ENCODE results near the gene RCC1. TPM values are rescaled to one million over a fixed set of nuclear protein-coding genes. Genes with fewer than 3 reads are reported as not detected.

Gene RCC1
- total and polyA plus RNA-seq, 2 experiments from 2014 or later, result 36.9 to 97.4 TPM

DNA sequence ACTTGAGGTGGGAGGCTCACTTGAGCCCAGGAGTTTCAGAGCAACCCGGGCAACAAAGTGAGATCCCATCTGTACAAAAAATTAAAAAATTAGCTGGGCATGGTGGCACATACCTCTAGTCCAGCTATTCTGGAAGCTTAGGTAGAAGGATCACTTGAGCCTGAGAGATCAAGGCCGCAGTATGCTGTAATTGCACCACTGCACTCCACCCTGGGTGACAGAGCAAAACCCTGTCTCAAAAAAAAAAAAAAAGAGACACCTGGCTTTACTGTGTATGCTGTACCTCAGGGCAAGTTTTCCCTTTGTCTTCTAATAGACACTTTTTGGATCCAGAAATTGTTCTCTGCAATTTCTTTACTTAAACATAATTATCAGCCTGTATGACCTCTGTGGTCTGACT is 23.1 kb upstream of the RCC1 start:
- no peak overlapping the region for H3K4me2 ChIP-seq
- DNase-seq (ENCODE audit: low spot score) (no peak), ATAC-seq (no peak)
- no peaks in the 10 kb centered on the region for H3K27me3 ChIP-seq (ENCODE audit: insufficient read depth)
- Mint-ChIP-seq H3K27ac (no peak overlapping the region), H3K4me3 (no peak overlapping the region), H3K36me3 (ENCODE audit: low read depth) (peaks cover 52% of the 10 kb centered on the region), H3K27me3 (ENCODE audit: insufficient read depth, low read depth, poor library complexity) (peaks cover 10% of the 10 kb centered on the region), H3K4me1 (no peaks in the 10 kb centered on the region), H3K9me3 (no peaks in the 10 kb centered on the region)
- no peaks in the 10 kb centered on the region for H3K9me2 ChIP-seq (ENCODE audit: insufficient read depth)
- H3K4me1 ChIP-seq (ENCODE audit: insufficient read depth), result no peaks in the 10 kb centered on the region
- TF ChIP-seq ETS1 (IDR thresholded peaks at IDR 0.05) (no peak), POLR2AphosphoS5 (IDR thresholded peaks at IDR 0.05; ENCODE audit: low read depth) (no peak), EZH2 (IDR thresholded peaks at IDR 0.05; ENCODE audit: low read depth, unreplicated experiment) (no peak), EZH2phosphoT487 (IDR thresholded peaks at IDR 0.05; ENCODE audit: unreplicated experiment) (no peak)
- H3K27ac ChIP-seq (ENCODE audit: low read depth), result no peak overlapping the region
- H3K79me2 ChIP-seq (replicated peaks; ENCODE audit: insufficient read depth), result no peaks in the 10 kb centered on the region
- H2AFZ ChIP-seq, result no peak overlapping the region
- H4K20me1 ChIP-seq (replicated peaks; ENCODE audit: insufficient read depth), result peaks cover 4% of the 10 kb centered on the region; the same call in 1 of the 2 replicates
- H3F3A ChIP-seq (replicated peaks; ENCODE audit: low read depth), result peaks cover 20% of the 10 kb centered on the region
- H3K4me3 ChIP-seq, result no peak overlapping the region
- H3K36me3 ChIP-seq (ENCODE audit: insufficient read depth), result peaks cover 26% of the 10 kb centered on the region

DNA sequence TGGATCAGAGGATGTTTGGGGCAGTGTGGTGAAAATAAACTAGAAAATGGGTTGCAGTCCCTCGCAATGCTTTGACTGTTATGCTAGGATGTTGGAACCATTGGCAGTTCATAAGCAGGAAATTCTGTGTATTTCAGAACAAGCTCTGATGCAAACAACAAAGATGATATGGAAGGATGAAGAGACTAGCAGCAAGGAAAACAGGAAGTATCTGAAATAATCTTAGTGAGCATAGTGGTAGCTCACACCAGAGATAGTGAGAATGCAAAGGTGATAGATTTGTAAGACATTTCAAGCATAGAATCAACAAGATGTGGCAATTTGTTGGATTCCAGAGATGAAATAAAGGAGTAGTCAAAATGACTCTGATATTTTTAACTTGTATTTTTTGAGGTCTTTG is 11.1 kb upstream of the RCC1 start:
- H3K27ac ChIP-seq (ENCODE audit: low read depth), result no peak overlapping the region
- peaks cover 8% of the 10 kb centered on the region for H3K27me3 Mint-ChIP-seq (ENCODE audit: insufficient read depth, low read depth, poor library complexity)
- no peaks in the 10 kb centered on the region for H3K4me1 ChIP-seq (ENCODE audit: insufficient read depth)
- TF ChIP-seq CTCF (conservative IDR thresholded peaks at IDR 0.05; ENCODE audit: low read depth in 2 of 2) (no peak), ZNF114 (CRISPR knock-in tag; IDR thresholded peaks at IDR 0.05) (no peak), ZNF462 (CRISPR knock-in tag; IDR thresholded peaks at IDR 0.05) (no peak), ZNF331 (CRISPR knock-in tag; IDR thresholded peaks at IDR 0.05; ENCODE audit: low read depth) (no peak), ETS1 (IDR thresholded peaks at IDR 0.05) (no peak), POLR2AphosphoS5 (IDR thresholded peaks at IDR 0.05; ENCODE audit: low read depth) (no peak), STAT1 (IDR thresholded peaks at IDR 0.05; ENCODE audit: unreplicated experiment) (no peak), EZH2phosphoT487 (IDR thresholded peaks at IDR 0.05; ENCODE audit: unreplicated experiment) (no peak)
- no peak overlapping the region for H3K27ac Mint-ChIP-seq
- no peak overlapping the region for H3K4me2 ChIP-seq
- ATAC-seq, result no peak
- H3K4me1 Mint-ChIP-seq, result no peaks in the 10 kb centered on the region
- no peak overlapping the region for H2AFZ ChIP-seq
- peaks cover 49% of the 10 kb centered on the region for H3K36me3 Mint-ChIP-seq (ENCODE audit: low read depth)
- no peak overlapping the region for H3K4me3 Mint-ChIP-seq
- H4K20me1 ChIP-seq (replicated peaks; ENCODE audit: insufficient read depth), result no peaks in the 10 kb centered on the region
- H3K79me2 ChIP-seq (replicated peaks; ENCODE audit: insufficient read depth), result no peaks in the 10 kb centered on the region
- no peaks in the 10 kb centered on the region for H3K27me3 ChIP-seq (ENCODE audit: insufficient read depth)
- no peaks in the 10 kb centered on the region for H3K9me3 Mint-ChIP-seq
- no peaks in the 10 kb centered on the region for H3K9me2 ChIP-seq (ENCODE audit: insufficient read depth)
- peaks cover 38% of the 10 kb centered on the region for H3K36me3 ChIP-seq (ENCODE audit: insufficient read depth)
- DNase-seq (ENCODE audit: low spot score), result no peak
- no peak overlapping the region for H3K4me3 ChIP-seq
- peaks cover 13% of the 10 kb centered on the region; the same call in 1 of the 2 replicates for H3F3A ChIP-seq (replicated peaks; ENCODE audit: low read depth)

Measured in GM23338 (cell line).